Measurements from ENCODE around the gene METTL26.

METTL26 gene

DNA sequence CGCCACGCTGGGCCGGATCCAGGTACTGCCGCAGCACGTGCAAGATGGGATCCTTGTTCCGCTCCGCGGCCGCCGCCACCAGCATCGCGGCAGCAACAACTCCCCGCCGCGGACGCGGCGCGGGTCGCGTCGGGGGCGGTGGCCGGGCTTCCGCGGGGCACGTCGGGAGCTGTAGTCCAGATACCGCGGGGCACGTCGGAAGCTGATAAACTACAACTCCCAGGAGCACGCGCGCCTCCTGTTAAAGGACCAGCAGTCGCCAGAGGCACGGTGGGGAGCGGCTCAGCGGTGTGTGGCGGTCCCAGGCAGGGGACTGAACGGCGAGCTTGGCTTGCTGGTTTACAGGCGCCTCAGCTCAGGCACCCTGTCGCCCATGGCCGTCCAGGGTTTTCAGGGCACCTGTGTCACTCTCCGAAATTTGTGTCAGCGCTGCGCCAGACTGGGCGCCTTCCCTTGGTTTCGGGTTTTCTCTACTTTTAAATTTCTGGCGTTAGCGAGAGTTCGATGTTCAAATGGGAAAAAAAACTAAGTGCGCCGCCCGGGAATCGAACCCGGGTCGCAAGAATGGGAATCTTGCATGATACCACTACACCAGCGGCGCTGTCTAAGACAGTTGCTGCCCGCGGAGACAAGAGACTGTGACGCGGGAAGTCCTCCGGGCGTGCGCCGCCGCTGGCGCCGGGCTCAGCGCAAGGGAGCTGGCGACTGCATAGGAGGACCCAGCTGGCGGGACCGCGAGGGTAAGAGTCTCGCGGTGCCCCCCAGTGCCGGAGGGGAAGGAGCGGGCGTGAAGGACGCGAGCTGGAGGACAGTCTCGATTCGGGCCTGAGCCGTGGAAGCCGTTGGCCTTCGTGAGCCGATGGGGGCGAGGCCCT is at the start of gene METTL26:
Gene METTL26, minus strand, starts transcription at position 100 of the 875 bp plus-strand sequence. Its CDS starts 15 bp downstream, at position 85.
- Histone ChIP-seq H3K9ac (ENCODE audit: low read length) (peak within 1 kb of the TSS; percentile 66), H3K9me3 (ENCODE audit: control insufficient read depth, insufficient read depth, low read depth, low read length) (no peaks in the 10 kb centered on the region), H3K36me3 (ENCODE audit: control insufficient read depth, insufficient read depth, low read length) (peaks cover 14% of the 10 kb centered on the region), H3K4me1 (ENCODE audit: control insufficient read depth, insufficient read depth, low read length) (peaks cover 19% of the 10 kb centered on the region), H3K27me3 (ENCODE audit: control insufficient read depth, insufficient read depth, low read length) (no peaks in the 10 kb centered on the region), H3K4me3 (ENCODE audit: low read depth, low read length) (peak within 1 kb of the TSS; percentile 68), H3K27ac (ENCODE audit: low read depth, low read length) (no peak within 1 kb of the TSS)

DNA sequence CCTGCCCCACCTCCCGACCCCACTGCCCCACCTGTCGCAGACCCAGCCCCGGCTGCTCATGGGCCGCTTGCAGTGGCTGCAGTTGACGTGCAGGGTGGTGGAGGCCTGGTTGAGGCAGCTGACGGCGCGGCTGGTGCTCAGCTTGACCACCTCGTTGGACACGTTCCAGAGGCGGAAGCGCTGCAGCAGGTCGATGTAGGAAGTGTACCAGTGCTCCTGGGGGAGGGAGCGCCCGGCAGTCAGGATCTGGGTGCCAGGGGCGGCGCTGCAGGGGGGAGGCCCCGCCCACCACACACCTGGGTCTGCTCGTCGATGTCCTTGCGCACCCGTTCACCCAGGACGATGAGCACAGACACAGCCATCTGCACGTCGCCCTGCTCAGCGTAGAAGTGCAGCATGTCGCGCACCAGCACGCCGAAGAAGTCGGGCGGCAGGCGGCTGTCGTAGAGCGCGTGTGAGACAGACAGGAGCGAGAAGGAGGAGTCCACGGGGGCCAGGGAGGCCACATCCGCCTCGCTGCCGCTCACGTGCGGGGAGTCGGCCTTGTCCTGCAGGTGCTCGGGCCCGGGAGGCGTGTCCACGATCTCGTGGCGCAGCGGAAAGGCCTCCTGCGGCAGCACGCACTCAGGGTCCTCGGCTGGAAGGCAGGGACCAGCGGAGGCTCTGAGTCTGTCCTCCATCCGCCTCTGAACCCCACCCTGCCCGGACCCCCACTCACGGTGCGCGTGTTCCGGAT is 49.0 kb upstream of the METTL26 start:
- Histone ChIP-seq H3K27me3 (ENCODE audit: control insufficient read depth, insufficient read depth, low read length) (no peaks in the 10 kb centered on the region), H3K9me3 (ENCODE audit: control insufficient read depth, insufficient read depth, low read depth, low read length) (no peaks in the 10 kb centered on the region), H3K27ac (ENCODE audit: low read depth, low read length) (no peak overlapping the region), H3K9ac (ENCODE audit: low read length) (no peak overlapping the region), H3K4me1 (ENCODE audit: control insufficient read depth, insufficient read depth, low read length) (peaks cover 23% of the 10 kb centered on the region), H3K4me3 (ENCODE audit: low read depth, low read length) (peak overlapping the region; percentile 11; the same call in 1 of the 2 replicates), H3K36me3 (ENCODE audit: control insufficient read depth, insufficient read depth, low read length) (peaks cover 42% of the 10 kb centered on the region)

DNA sequence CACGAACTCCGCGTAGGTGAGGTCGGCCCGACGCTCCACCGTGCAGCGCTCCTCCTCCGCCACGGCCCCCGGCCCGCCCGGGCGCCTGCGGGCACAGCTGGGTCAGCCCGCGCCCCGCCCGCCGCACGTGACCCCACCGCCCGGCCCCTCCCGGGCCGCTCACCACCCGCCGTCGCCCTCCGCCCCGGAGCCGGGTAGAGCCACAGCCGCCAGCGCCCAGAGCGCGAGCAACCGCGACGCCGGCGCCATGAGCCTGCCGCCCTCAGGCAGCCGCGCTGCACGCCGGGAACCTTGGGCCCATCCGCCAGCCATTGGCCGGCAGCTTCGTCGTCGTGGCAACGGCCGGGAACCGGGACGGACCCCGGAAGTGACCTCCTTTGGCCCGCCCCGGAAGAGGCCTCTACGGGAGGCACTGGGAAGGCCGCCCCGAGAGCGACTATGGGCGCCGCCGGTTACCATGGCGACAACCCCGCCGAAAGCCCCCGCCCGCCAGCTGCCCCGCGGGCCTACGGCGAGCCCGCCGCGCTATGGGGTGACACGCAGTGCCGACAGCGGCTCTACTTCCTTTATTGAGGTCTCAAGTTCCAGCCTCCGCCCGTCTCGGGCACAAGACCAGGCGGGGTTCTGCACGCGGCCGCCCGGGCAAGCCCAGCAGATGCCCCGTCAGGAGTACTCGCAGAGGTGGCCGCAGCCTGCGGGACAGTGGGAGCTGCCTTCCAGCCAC is 48.1 kb upstream of the METTL26 start, which contains the start of gene JMJD8:
Gene JMJD8, minus strand, starts transcription at position 264 of the 724 bp plus-strand sequence. Its CDS starts 15 bp downstream, at position 249.
- H3K9me3 ChIP-seq (ENCODE audit: control insufficient read depth, insufficient read depth, low read depth, low read length): no peaks in the 10 kb centered on the region
- peaks cover 42% of the 10 kb centered on the region for H3K36me3 ChIP-seq (ENCODE audit: control insufficient read depth, insufficient read depth, low read length)
- peak within 1 kb of the TSS; percentile 91 for H3K9ac ChIP-seq (ENCODE audit: low read length)
- peak within 1 kb of the TSS; percentile 98 for H3K4me3 ChIP-seq (ENCODE audit: low read depth, low read length)
- H3K27ac ChIP-seq (ENCODE audit: low read depth, low read length): peak within 1 kb of the TSS; percentile 70; the same call in 1 of the 2 replicates
- H3K4me1 ChIP-seq (ENCODE audit: control insufficient read depth, insufficient read depth, low read length): peaks cover 21% of the 10 kb centered on the region
- no peaks in the 10 kb centered on the region for H3K27me3 ChIP-seq (ENCODE audit: control insufficient read depth, insufficient read depth, low read length)

DNA sequence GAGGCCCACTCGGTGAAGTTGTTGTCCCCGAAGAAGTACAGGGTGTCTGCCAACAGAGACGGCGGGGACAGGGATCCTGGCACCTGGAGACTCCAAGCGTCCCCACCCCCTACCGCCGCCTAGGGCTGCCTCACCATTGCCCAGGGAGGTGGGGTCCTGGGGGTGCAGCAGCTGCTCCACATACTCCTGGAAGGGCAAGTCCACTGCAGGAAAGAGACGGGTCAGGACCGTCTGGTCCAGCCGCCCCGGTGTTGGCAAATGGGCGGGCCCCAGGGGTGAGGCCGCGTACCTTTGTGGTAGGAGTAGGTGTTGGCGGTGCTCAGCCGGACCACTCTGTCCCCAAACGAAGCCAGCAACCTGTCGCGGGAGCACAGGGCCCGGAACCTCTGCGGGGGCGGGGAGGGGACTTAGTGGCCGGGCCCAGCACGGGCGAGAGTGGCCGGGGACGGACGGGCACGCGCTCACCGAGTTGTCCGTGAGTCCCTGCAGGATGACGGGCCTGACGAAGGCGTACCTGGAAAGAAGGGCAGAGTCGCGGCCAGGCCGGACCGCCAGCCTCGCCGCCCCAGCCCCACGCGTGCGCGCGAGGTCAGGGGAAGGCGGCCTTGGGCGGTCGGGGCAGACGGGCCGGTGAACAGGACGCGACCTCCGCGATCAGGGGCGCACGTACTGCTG is 47.4 kb upstream of the METTL26 start:
- Histone ChIP-seq H3K9me3 (ENCODE audit: control insufficient read depth, insufficient read depth, low read depth, low read length) (no peaks in the 10 kb centered on the region), H3K36me3 (ENCODE audit: control insufficient read depth, insufficient read depth, low read length) (peaks cover 42% of the 10 kb centered on the region), H3K27me3 (ENCODE audit: control insufficient read depth, insufficient read depth, low read length) (no peaks in the 10 kb centered on the region), H3K4me3 (ENCODE audit: low read depth, low read length) (peak overlapping the region; percentile 98), H3K27ac (ENCODE audit: low read depth, low read length) (peak overlapping the region; percentile 70; the same call in 1 of the 2 replicates), H3K4me1 (ENCODE audit: control insufficient read depth, insufficient read depth, low read length) (peaks cover 21% of the 10 kb centered on the region), H3K9ac (ENCODE audit: low read length) (peak overlapping the region; percentile 91)

DNA sequence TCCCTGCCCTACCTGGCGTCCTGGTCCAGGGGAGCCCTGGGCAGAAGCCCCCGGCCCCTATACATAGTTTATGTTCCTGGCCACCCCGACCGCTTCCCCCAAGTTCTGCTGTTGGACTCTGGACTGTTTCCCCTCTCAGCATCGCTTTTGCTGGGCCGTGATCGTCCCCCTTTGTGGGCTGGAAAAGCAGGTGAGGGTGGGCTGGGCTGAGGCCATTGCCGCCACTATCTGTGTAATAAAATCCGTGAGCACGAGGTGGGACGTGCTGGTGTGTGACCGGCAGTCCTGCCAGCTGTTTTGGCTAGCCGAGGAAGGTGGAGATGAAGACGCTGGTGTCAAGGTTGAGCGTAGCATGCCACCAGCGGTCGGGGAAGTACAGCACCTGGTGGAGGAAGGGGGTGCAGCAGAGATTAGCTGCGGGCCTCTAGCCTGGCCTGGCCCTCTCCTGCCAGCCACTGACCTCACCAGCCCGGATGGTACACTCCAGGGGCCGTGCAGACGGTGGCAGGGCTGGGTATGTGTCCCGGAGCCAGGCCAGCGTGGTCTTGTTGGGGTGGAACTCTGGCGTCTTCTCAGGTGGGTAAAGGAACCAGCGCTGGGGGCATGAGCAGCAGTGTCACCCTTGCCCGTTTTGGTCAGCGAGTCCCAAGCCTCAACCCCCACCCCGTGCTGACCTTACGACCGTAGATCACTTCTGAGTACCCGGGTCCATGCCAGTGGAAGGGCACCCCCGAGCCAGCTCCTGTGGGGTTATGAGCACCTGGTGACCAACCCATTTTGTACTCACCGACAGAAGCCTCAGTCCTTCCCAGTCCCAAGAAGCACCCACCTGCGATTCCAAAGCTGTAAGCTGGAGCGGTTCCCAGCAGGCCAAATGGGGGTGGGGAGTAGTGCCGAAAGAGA is 46.6 kb upstream of the METTL26 start:
- H3K36me3 ChIP-seq (ENCODE audit: control insufficient read depth, insufficient read depth, low read length): peaks cover 40% of the 10 kb centered on the region
- peak overlapping the region; percentile 98 for H3K4me3 ChIP-seq (ENCODE audit: low read depth, low read length)
- H3K27me3 ChIP-seq (ENCODE audit: control insufficient read depth, insufficient read depth, low read length): no peaks in the 10 kb centered on the region
- peaks cover 24% of the 10 kb centered on the region for H3K4me1 ChIP-seq (ENCODE audit: control insufficient read depth, insufficient read depth, low read length)
- no peak overlapping the region for H3K9ac ChIP-seq (ENCODE audit: low read length)
- no peak overlapping the region for H3K27ac ChIP-seq (ENCODE audit: low read depth, low read length)
- H3K9me3 ChIP-seq (ENCODE audit: control insufficient read depth, insufficient read depth, low read depth, low read length): no peaks in the 10 kb centered on the region

DNA sequence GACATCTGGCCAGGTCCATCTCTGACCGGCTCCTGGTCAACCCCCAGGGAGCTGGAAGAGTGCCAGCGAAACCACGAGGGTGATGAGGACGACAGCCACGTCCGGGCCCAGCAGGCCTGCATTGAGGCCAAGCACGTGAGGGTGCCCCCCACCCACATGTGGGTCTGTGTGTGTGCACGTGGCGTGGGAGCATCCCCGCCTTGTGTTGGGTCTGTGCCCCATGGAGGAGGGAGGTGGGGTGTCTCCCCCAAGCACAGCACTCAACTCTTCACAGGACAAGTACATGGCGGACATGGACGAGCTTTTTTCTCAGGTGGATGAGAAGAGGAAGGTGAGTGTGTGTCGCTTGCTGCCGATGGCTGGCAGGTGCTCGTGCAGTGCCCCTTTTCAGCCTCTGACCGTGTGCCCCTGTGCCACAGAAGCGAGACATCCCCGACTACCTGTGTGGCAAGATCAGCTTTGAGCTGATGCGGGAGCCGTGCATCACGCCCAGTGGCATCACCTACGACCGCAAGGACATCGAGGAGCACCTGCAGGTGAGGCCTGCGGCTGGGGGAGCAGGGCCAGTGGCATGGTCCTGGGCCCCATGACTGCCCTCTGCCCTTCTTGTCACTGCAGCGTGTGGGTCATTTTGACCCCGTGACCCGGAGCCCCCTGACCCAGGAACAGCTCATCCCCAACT is 45.8 kb upstream of the METTL26 start:
- no peak overlapping the region for H3K27ac ChIP-seq (ENCODE audit: low read depth, low read length)
- H3K9ac ChIP-seq (ENCODE audit: low read length): no peak overlapping the region
- peaks cover 31% of the 10 kb centered on the region for H3K36me3 ChIP-seq (ENCODE audit: control insufficient read depth, insufficient read depth, low read length)
- peaks cover 32% of the 10 kb centered on the region for H3K4me1 ChIP-seq (ENCODE audit: control insufficient read depth, insufficient read depth, low read length)
- no peaks in the 10 kb centered on the region for H3K9me3 ChIP-seq (ENCODE audit: control insufficient read depth, insufficient read depth, low read depth, low read length)
- no peaks in the 10 kb centered on the region for H3K27me3 ChIP-seq (ENCODE audit: control insufficient read depth, insufficient read depth, low read length)
- H3K4me3 ChIP-seq (ENCODE audit: low read depth, low read length): peak overlapping the region; percentile 86

DNA sequence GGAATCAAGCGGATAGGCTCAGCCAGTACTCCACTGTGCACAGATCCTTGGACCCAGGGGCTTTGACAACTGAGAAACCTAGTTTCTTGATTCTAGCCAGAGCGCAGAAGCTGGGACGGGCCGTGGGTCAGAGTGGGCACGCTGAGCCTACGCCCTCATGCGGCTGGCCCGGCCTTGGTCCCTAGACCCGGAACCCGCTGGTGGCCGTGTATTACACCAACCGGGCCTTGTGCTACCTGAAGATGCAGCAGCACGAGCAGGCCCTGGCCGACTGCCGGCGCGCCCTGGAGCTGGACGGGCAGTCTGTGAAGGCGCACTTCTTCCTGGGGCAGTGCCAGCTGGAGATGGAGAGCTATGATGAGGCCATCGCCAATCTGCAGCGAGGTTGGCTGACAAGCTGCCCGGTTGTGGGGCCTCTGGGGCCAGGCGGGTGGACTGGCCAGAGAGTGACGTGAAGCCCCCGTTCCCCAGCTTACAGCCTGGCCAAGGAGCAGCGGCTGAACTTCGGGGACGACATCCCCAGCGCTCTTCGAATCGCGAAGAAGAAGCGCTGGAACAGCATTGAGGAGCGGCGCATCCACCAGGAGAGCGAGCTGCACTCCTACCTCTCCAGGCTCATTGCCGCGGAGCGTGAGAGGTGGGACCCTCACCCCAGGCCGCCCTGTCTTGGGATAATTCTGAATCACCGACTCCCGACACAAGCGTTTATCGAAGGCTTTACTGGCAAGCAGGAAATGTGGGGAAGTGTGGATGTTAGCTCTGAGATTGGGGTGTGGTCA is 45.1 kb upstream of the METTL26 start:
- H3K4me1 ChIP-seq (ENCODE audit: control insufficient read depth, insufficient read depth, low read length): peaks cover 37% of the 10 kb centered on the region
- H3K9ac ChIP-seq (ENCODE audit: low read length): peak overlapping the region; percentile 86

DNA sequence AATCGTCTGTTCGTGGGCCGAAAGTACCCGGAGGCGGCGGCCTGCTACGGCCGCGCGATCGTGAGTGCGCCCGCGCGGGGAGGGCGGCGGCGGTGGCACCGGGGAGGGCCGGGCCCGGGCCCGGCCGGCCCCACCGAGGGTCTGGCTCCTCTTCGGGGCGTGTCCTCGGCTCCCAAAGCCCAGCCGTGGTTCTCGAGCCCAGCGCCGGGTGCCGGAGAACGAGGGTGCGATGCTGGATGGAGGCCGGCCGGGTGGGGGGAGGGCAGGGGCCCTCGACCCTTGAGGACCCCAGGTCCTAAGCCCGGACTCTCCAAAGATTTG is 44.5 kb upstream of the METTL26 start:
- Histone ChIP-seq H3K36me3 (ENCODE audit: control insufficient read depth, insufficient read depth, low read length) (peaks cover 25% of the 10 kb centered on the region), H3K9me3 (ENCODE audit: control insufficient read depth, insufficient read depth, low read depth, low read length) (no peaks in the 10 kb centered on the region), H3K9ac (ENCODE audit: low read length) (peak overlapping the region; percentile 86), H3K4me1 (ENCODE audit: control insufficient read depth, insufficient read depth, low read length) (peaks cover 37% of the 10 kb centered on the region), H3K27ac (ENCODE audit: low read depth, low read length) (no peak overlapping the region), H3K27me3 (ENCODE audit: control insufficient read depth, insufficient read depth, low read length) (no peaks in the 10 kb centered on the region), H3K4me3 (ENCODE audit: low read depth, low read length) (peak overlapping the region; percentile 86)

More for the DNA sequence above, 45.1 kb upstream of the METTL26 start:
- no peak overlapping the region for H3K27ac ChIP-seq (ENCODE audit: low read depth, low read length)
- no peaks in the 10 kb centered on the region for H3K9me3 ChIP-seq (ENCODE audit: control insufficient read depth, insufficient read depth, low read depth, low read length)
- H3K36me3 ChIP-seq (ENCODE audit: control insufficient read depth, insufficient read depth, low read length): peaks cover 25% of the 10 kb centered on the region
- peak overlapping the region; percentile 86 for H3K4me3 ChIP-seq (ENCODE audit: low read depth, low read length)
- no peaks in the 10 kb centered on the region for H3K27me3 ChIP-seq (ENCODE audit: control insufficient read depth, insufficient read depth, low read length)

All from HUES6 (cell line).